GM12878 (cell line): ENCODE data around the gene FNDC3A.

Source experiments
- CHD2 ChIP-seq: IDR thresholded peaks from 2 replicates; pipeline ENCODE4 v1.6.1; 2011; ENCODE audit warnings: low read depth, low read length, improper control_type of control experiment, borderline replicate concordance
- HDAC2 ChIP-seq: fragments of 200-600 bp; sonication (generic); IDR thresholded peaks from 2 replicates; pipeline ENCODE4 v1.6.1; 2017
- POLR2A ChIP-seq: IDR thresholded peaks from 2 replicates; pipeline ENCODE4 v1.6.1; 2011; ENCODE audit warnings: low read depth, mild to moderate bottlenecking, low read length
- POLR2AphosphoS5 ChIP-seq: IDR thresholded peaks from 2 replicates; pipeline ENCODE4 v1.6.1; 2011; ENCODE audit warnings: mild to moderate bottlenecking, low read length, inconsistent platforms
- SIN3A ChIP-seq: IDR thresholded peaks from 2 replicates; pipeline ENCODE4 v1.6.1; 2012; ENCODE audit warnings: low read depth, low read length, improper control_type of control experiment
- SRF ChIP-seq, 2 experiments: IDR thresholded peaks; 2 replicates each; pipeline ENCODE4 v1.6.1; 2011; ENCODE audit warnings: low read depth in 2 of 2, low read length in 2 of 2, mild to moderate bottlenecking in 1 of 2, moderate library complexity in 1 of 2
- TF ChIP-seq, protein P1 (sequence below), 3 experiments: IDR thresholded peaks in 2 of 3; conservative IDR thresholded peaks in 1 of 3; 2 replicates each; pipeline ENCODE4 v1.5.1; 2011; ENCODE audit warnings: low read depth in 3 of 3, low read length in 3 of 3, mild to moderate bottlenecking in 3 of 3, control low read depth in 2 of 3, moderate library complexity in 2 of 3, inconsistent platforms in 1 of 3, mixed read lengths in 1 of 3; ENCODE audit not compliant: control insufficient read depth in 2 of 3, insufficient read depth in 1 of 3; ENCODE audit errors: extremely low read depth in 1 of 3

- TF ChIP-seq POLR2A (no peak), SIN3A (no peak), CHD2 (no peak), SRF (IDR thresholded peaks at IDR 0.05; ENCODE audit: low read depth in 2 of 2, low read length in 2 of 2) (no peak), HDAC2 (no peak), POLR2AphosphoS5 (no peak)
- TF ChIP-seq, protein P1, sequence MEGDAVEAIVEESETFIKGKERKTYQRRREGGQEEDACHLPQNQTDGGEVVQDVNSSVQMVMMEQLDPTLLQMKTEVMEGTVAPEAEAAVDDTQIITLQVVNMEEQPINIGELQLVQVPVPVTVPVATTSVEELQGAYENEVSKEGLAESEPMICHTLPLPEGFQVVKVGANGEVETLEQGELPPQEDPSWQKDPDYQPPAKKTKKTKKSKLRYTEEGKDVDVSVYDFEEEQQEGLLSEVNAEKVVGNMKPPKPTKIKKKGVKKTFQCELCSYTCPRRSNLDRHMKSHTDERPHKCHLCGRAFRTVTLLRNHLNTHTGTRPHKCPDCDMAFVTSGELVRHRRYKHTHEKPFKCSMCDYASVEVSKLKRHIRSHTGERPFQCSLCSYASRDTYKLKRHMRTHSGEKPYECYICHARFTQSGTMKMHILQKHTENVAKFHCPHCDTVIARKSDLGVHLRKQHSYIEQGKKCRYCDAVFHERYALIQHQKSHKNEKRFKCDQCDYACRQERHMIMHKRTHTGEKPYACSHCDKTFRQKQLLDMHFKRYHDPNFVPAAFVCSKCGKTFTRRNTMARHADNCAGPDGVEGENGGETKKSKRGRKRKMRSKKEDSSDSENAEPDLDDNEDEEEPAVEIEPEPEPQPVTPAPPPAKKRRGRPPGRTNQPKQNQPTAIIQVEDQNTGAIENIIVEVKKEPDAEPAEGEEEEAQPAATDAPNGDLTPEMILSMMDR (IDR thresholded peaks at IDR 0.05 in 2 of 3, conservative IDR thresholded peaks at IDR 0.05 in 1 of 3; ENCODE audit: control insufficient read depth in 2 of 3, extremely low read depth in 1 of 3, insufficient read depth in 1 of 3, low read depth in 3 of 3, low read length in 3 of 3): no peak
Observed at GRCh38 chr13:49040872-49041271, 65.2 kb downstream of the FNDC3A start.
